ENCODE measurements around the gene KATNA1. TPM values are rescaled to one million over a fixed set of nuclear protein-coding genes. Genes with fewer than 3 reads are reported as not detected.

The KATNA1 gene
- total RNA-seq, 1 donor: 36.9 TPM

DNA sequence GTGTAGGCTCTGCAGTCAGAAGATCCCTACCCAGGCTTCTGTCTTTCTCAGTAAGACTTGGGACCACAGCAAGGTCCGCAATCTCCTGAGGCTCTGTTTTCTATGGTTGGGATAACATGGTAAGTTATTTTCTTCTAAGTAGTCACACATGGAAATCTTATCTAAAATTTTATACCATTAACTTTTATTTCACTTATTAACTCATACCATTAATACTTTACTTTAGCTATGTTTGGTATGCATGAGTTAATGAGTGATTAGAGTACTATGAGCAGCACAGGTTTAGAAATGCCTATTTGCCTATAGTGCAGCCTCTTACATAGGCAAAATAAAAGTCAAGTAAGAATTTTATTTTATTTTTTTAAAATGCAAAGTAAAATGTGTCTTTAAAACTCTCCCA, 55.1 kb downstream of the KATNA1 start:
- no peaks in the 10 kb centered on the region for H3K4me1 ChIP-seq (ENCODE audit: insufficient read depth, low read length)
- H2AFZ ChIP-seq (ENCODE audit: low read length): no peak overlapping the region
- H3K4me3 ChIP-seq (ENCODE audit: insufficient read depth, low read length): no peak overlapping the region
- no peaks in the 10 kb centered on the region for H3K9me3 ChIP-seq (ENCODE audit: low read depth, low read length)
- no peaks in the 10 kb centered on the region for H3K79me2 ChIP-seq (ENCODE audit: insufficient read depth, low read length)
- no peak for DNase-seq (ENCODE audit: insufficient read length, low spot score, missing footprints)
- peaks cover 64% of the 10 kb centered on the region for H3K36me3 ChIP-seq (ENCODE audit: insufficient read depth, low read length)
- H4K20me1 ChIP-seq (ENCODE audit: insufficient read depth, low read length): no peaks in the 10 kb centered on the region
- no peak overlapping the region for H3K27ac ChIP-seq (ENCODE audit: low read depth, low read length)
- H3K27me3 ChIP-seq (ENCODE audit: insufficient read depth, low read length): no peaks in the 10 kb centered on the region
- H3K4me2 ChIP-seq (ENCODE audit: insufficient read depth, low read length): no peak overlapping the region
- TF ChIP-seq, protein P1, sequence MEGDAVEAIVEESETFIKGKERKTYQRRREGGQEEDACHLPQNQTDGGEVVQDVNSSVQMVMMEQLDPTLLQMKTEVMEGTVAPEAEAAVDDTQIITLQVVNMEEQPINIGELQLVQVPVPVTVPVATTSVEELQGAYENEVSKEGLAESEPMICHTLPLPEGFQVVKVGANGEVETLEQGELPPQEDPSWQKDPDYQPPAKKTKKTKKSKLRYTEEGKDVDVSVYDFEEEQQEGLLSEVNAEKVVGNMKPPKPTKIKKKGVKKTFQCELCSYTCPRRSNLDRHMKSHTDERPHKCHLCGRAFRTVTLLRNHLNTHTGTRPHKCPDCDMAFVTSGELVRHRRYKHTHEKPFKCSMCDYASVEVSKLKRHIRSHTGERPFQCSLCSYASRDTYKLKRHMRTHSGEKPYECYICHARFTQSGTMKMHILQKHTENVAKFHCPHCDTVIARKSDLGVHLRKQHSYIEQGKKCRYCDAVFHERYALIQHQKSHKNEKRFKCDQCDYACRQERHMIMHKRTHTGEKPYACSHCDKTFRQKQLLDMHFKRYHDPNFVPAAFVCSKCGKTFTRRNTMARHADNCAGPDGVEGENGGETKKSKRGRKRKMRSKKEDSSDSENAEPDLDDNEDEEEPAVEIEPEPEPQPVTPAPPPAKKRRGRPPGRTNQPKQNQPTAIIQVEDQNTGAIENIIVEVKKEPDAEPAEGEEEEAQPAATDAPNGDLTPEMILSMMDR (IDR thresholded peaks at IDR 0.05; ENCODE audit: extremely low read depth, low read depth, low read length): no peak

DNA sequence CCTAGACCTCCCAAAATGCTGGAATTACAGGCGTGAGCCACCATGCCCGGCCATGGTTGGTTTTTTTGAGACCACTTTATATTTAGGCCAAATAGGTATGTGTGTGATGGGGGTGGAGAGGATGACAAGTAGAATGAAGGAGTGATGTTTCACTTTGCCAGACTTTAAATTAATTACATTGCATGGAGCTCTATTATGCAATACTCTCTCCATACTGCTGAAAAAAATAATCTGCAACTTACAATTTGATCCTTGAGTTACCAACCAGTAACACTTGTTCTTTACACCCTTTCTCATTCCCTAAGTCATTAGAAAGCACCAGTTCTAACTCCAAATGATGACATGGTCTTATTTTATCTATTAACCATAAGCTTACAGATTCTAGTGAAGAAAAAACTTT, 55.5 kb downstream of the KATNA1 start:
- H3K27ac ChIP-seq (ENCODE audit: low read depth, low read length): no peak overlapping the region
- no peak overlapping the region for H2AFZ ChIP-seq (ENCODE audit: low read length)
- TF ChIP-seq, protein P1 (IDR thresholded peaks at IDR 0.05; ENCODE audit: extremely low read depth, low read depth, low read length): no peak
- no peaks in the 10 kb centered on the region for H4K20me1 ChIP-seq (ENCODE audit: insufficient read depth, low read length)
- H3K4me1 ChIP-seq (ENCODE audit: insufficient read depth, low read length): no peaks in the 10 kb centered on the region
- H3K4me2 ChIP-seq (ENCODE audit: insufficient read depth, low read length): no peak overlapping the region
- H3K27me3 ChIP-seq (ENCODE audit: insufficient read depth, low read length): no peaks in the 10 kb centered on the region
- no peak for DNase-seq (ENCODE audit: insufficient read length, low spot score, missing footprints)
- peaks cover 63% of the 10 kb centered on the region for H3K36me3 ChIP-seq (ENCODE audit: insufficient read depth, low read length)
- no peaks in the 10 kb centered on the region for H3K9me3 ChIP-seq (ENCODE audit: low read depth, low read length)
- H3K4me3 ChIP-seq (ENCODE audit: insufficient read depth, low read length): no peak overlapping the region
- H3K79me2 ChIP-seq (ENCODE audit: insufficient read depth, low read length): no peaks in the 10 kb centered on the region

DNA sequence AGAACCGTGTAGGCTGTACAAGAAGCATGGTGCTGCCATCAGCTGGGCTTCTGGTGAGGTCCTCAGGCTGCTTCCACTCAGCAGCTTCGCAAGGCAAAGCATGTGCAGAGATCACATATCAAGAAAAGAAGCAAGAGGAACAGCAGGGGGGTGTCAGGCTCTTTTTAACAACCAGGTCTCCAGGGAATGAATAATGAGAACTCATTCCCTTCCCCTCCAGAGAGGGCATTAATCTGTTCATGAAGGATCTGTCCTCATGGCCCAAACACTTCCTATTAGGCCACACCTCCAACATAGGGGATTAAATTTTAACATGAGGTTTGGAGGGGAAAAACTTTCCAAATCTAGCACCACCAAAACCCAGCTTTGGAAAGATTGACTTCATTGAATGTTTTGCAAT, 62.4 kb downstream of the KATNA1 start:
- TF ChIP-seq, protein P1 (IDR thresholded peaks at IDR 0.05; ENCODE audit: extremely low read depth, low read depth, low read length): no peak
- DNase-seq (ENCODE audit: insufficient read length, low spot score, missing footprints): no peak

DNA sequence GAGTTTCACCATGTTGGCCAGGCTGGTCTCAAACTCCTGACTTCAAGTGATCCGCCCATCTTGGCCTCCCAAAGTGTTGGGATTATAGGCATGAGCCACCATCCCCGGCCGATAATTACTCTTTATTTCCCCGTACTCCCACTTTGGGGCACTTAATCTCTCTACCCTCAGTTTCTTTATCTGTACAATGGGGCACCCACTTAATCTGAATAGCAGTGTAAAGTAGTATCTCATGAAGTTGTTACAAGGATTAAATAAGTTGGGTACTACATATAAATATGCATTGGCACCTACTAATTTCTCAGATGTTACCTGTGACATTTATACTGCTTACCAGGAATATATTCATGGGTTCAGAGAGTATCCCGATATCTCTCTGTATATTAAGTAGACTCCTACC, 67.2 kb downstream of the KATNA1 start:
- TF ChIP-seq, protein P1 (IDR thresholded peaks at IDR 0.05; ENCODE audit: extremely low read depth, low read depth, low read length): no peak
- no peak for DNase-seq (ENCODE audit: insufficient read length, low spot score, missing footprints)
- no peaks in the 10 kb centered on the region for H3K27me3 ChIP-seq (ENCODE audit: insufficient read depth, low read length)
- H3K27ac ChIP-seq (ENCODE audit: low read depth, low read length): no peak overlapping the region
- H2AFZ ChIP-seq (ENCODE audit: low read length): no peak overlapping the region
- H3K4me1 ChIP-seq (ENCODE audit: insufficient read depth, low read length): no peaks in the 10 kb centered on the region
- peaks cover 3% of the 10 kb centered on the region for H3K79me2 ChIP-seq (ENCODE audit: insufficient read depth, low read length)
- no peaks in the 10 kb centered on the region for H3K9me3 ChIP-seq (ENCODE audit: low read depth, low read length)
- peaks cover 18% of the 10 kb centered on the region for H3K36me3 ChIP-seq (ENCODE audit: insufficient read depth, low read length)
- no peaks in the 10 kb centered on the region for H4K20me1 ChIP-seq (ENCODE audit: insufficient read depth, low read length)
- H3K4me2 ChIP-seq (ENCODE audit: insufficient read depth, low read length): no peak overlapping the region
- H3K4me3 ChIP-seq (ENCODE audit: insufficient read depth, low read length): no peak overlapping the region

More for the DNA sequence above, 62.4 kb downstream of the KATNA1 start:
- H3K36me3 ChIP-seq (ENCODE audit: insufficient read depth, low read length): peaks cover 32% of the 10 kb centered on the region
- H3K27me3 ChIP-seq (ENCODE audit: insufficient read depth, low read length): no peaks in the 10 kb centered on the region
- H3K4me1 ChIP-seq (ENCODE audit: insufficient read depth, low read length): no peaks in the 10 kb centered on the region
- no peak overlapping the region for H3K27ac ChIP-seq (ENCODE audit: low read depth, low read length)
- H4K20me1 ChIP-seq (ENCODE audit: insufficient read depth, low read length): no peaks in the 10 kb centered on the region
- H3K4me2 ChIP-seq (ENCODE audit: insufficient read depth, low read length): no peak overlapping the region
- no peak overlapping the region for H3K4me3 ChIP-seq (ENCODE audit: insufficient read depth, low read length)
- H3K79me2 ChIP-seq (ENCODE audit: insufficient read depth, low read length): no peaks in the 10 kb centered on the region
- no peak overlapping the region for H2AFZ ChIP-seq (ENCODE audit: low read length)
- no peaks in the 10 kb centered on the region for H3K9me3 ChIP-seq (ENCODE audit: low read depth, low read length)
